Measurements from ENCODE around the gene CTIF. TPM values are rescaled to one million over a fixed set of nuclear protein-coding genes. Genes with fewer than 3 reads are reported as not detected.

Gene CTIF
- polyA plus RNA-seq, 1 of the 3 experiments (the other 2 are of a cell fraction) = 47.2 TPM

GRCh38 chr18:48589797-48590519 lies 51.1 kb downstream of the CTIF start:
- Histone ChIP-seq H3K9ac (no peak overlapping the region; the same call in 1 of the 2 replicates), H3K9me3 (no peaks in the 10 kb centered on the region), H3K4me3 (ENCODE audit: low read depth in 2 of 2, low read length in 1 of 2) (no peak overlapping the region), H4K20me1 (ENCODE audit: insufficient read depth) (peaks cover 44% of the 10 kb centered on the region), H3K79me2 (ENCODE audit: insufficient read depth) (peaks cover 96% of the 10 kb centered on the region), H3K4me2 (peak overlapping the region; percentile 53; the same call in 1 of the 2 replicates), H3K27ac (ENCODE audit: low read depth in 2 of 2, low read length in 1 of 2) (peak overlapping the region; percentile 71 to 74), H2AFZ (ENCODE audit: low read depth) (no peak overlapping the region), H3K4me1 (ENCODE audit: control insufficient read depth in 1 of 2, insufficient read depth in 2 of 2, low read depth in 1 of 2, low read length in 1 of 2) (peaks cover 12 to 52% of the 10 kb centered on the region in 2 experiments), H3K27me3 (ENCODE audit: insufficient read depth) (no peaks in the 10 kb centered on the region), H3K9me2 (no peaks in the 10 kb centered on the region), H3K36me3 (replicated peaks in 1 of 2; ENCODE audit: control insufficient read depth in 1 of 2, insufficient read depth in 2 of 2, low read length in 1 of 2) (no peaks in the 10 kb centered on the region), H3F3A (replicated peaks; ENCODE audit: insufficient read depth) (no peaks in the 10 kb centered on the region)
- ChIA-PET POLR2A (no interaction called here), CTCF (interaction anchor here (1.0 to 1.5 kb wide), 4 partner anchors 10 to 48 kb away, joined by 3 to 4 read pairs (median 4); no protein-coding TSS in a partner anchor)
- TF ChIP-seq RXRA (IDR thresholded peaks at IDR 0.05; ENCODE audit: borderline replicate concordance, low read depth) (no peak), FOXM1 (IDR thresholded peaks at IDR 0.05; ENCODE audit: low read depth) (no peak), USF1 (IDR thresholded peaks at IDR 0.05; ENCODE audit: borderline replicate concordance, low read depth) (no peak), EP300 (IDR thresholded peaks at IDR 0.05; ENCODE audit: borderline replicate concordance in 1 of 2, low read depth in 1 of 2, low read length in 1 of 2) (peak in 1 of 2 experiments; percentile 75; a peak in 2 of 4 replicates), TCF12 (IDR thresholded peaks at IDR 0.05) (0 out of 2 replicates have a peak, but pooled peaks have one; percentile 12), NFIC (IDR thresholded peaks at IDR 0.05; ENCODE audit: borderline replicate concordance) (peak; percentile 46; the same call in 1 of the 2 replicates), YY1 (IDR thresholded peaks at IDR 0.05; ENCODE audit: low read depth) (no peak), RCOR1 (IDR thresholded peaks at IDR 0.05; ENCODE audit: low read length) (peak; percentile 54; the same call in 1 of the 2 replicates), MXI1 (IDR thresholded peaks at IDR 0.05; ENCODE audit: low read depth, low read length) (peak; percentile 57; the same call in 1 of the 2 replicates), MEF2A (IDR thresholded peaks at IDR 0.05; ENCODE audit: borderline replicate concordance, low read depth) (no peak), TAF1 (IDR thresholded peaks at IDR 0.05; ENCODE audit: borderline replicate concordance, low read depth, low read length) (no peak), CHD2 (IDR thresholded peaks at IDR 0.05; ENCODE audit: low read length, partially characterized antibody) (peak; percentile 64), REST (IDR thresholded peaks at IDR 0.05; ENCODE audit: low read depth, low read length) (peak; percentile 76), NRF1 (IDR thresholded peaks at IDR 0.05; ENCODE audit: low read depth, low read length) (no peak), GABPA (IDR thresholded peaks at IDR 0.05; ENCODE audit: low read depth) (no peak), SIN3A (IDR thresholded peaks at IDR 0.05; ENCODE audit: borderline replicate concordance, low read depth, low read length) (no peak)
- peak; percentile 74 for DNase-seq
- WGBS (ENCODE audit: low lambda C conversion rate) = 92% methylated on average over 13 of the region's 15 CpGs

All from SK-N-SH (cell line).